ENCODE data around the gene CMTM8. TPM values are rescaled to one million over a fixed set of nuclear protein-coding genes. Genes with fewer than 3 reads are reported as not detected.

The CMTM8 gene
- total and polyA plus RNA-seq, 2 donors (not counting 1 experiment from before 2014, with no cell fraction given) = under 0.01 to 0.50 TPM

- Histone ChIP-seq H2AFZ (ENCODE audit: low read length) (no peak overlapping the region), H3K27me3 (ENCODE audit: control insufficient read depth, insufficient read depth, low read length) (no peaks in the 10 kb centered on the region)
Measured at GRCh38 chr3:32373276-32373675, 134.8 kb downstream of the CMTM8 start.

GRCh38 chr3:32373844-32374243, 135.4 kb downstream of the CMTM8 start:
- H2AFZ ChIP-seq (ENCODE audit: low read length) = no peak overlapping the region
- H3K27me3 ChIP-seq (ENCODE audit: control insufficient read depth, insufficient read depth, low read length) = no peaks in the 10 kb centered on the region
- no peak overlapping the region for H3K4me2 ChIP-seq (ENCODE audit: extremely low read depth, insufficient read depth, low read length)
- no peak overlapping the region for H3K4me3 ChIP-seq (replicated peaks in 1 of 4; ENCODE audit: control extremely low read depth in 1 of 4, insufficient read depth in 1 of 4, low read depth in 3 of 4, low read length in 4 of 4)
- no peak overlapping the region for H3K9ac ChIP-seq (ENCODE audit: insufficient read depth, low read length)
- no peak for DNase-seq (ENCODE audit: low read depth in 2 of 2)
- H3K27ac ChIP-seq (ENCODE audit: insufficient read depth, low read length) = no peak overlapping the region
- H4K20me1 ChIP-seq (ENCODE audit: control insufficient read depth, extremely low read depth, insufficient read depth, low read length) = no peaks in the 10 kb centered on the region
- H3K79me2 ChIP-seq (ENCODE audit: control insufficient read depth, insufficient read depth, low read length) = no peaks in the 10 kb centered on the region
- TF ChIP-seq EZH2 (IDR thresholded peaks at IDR 0.05; ENCODE audit: low read length, missing control alignments) (no peak), CTCF (conservative IDR thresholded peaks at IDR 0.05 in 1 of 2, IDR thresholded peaks at IDR 0.05 in 1 of 2; ENCODE audit: low read depth in 1 of 2, low read length in 2 of 2) (no peak)
- no peaks in the 10 kb centered on the region for H3K36me3 ChIP-seq (ENCODE audit: control insufficient read depth, insufficient read depth, low read length)
- H3K9me3 ChIP-seq (ENCODE audit: control insufficient read depth, insufficient read depth, low read depth, low read length) = no peaks in the 10 kb centered on the region
- H3K4me1 ChIP-seq (ENCODE audit: control insufficient read depth, extremely low read depth, insufficient read depth, low read length) = no peaks in the 10 kb centered on the region

More at GRCh38 chr3:32373276-32373675, 134.8 kb downstream of the CMTM8 start:
- Histone ChIP-seq H3K36me3 (ENCODE audit: control insufficient read depth, insufficient read depth, low read length) (no peaks in the 10 kb centered on the region), H3K27ac (ENCODE audit: insufficient read depth, low read length) (no peak overlapping the region), H4K20me1 (ENCODE audit: control insufficient read depth, extremely low read depth, insufficient read depth, low read length) (no peaks in the 10 kb centered on the region), H3K4me1 (ENCODE audit: control insufficient read depth, extremely low read depth, insufficient read depth, low read length) (no peaks in the 10 kb centered on the region), H3K4me2 (ENCODE audit: extremely low read depth, insufficient read depth, low read length) (no peak overlapping the region), H3K9me3 (ENCODE audit: control insufficient read depth, insufficient read depth, low read depth, low read length) (no peaks in the 10 kb centered on the region), H3K4me3 (replicated peaks in 1 of 4; ENCODE audit: control extremely low read depth in 1 of 4, insufficient read depth in 1 of 4, low read depth in 3 of 4, low read length in 4 of 4) (no peak overlapping the region), H3K9ac (ENCODE audit: insufficient read depth, low read length) (no peak overlapping the region), H3K79me2 (ENCODE audit: control insufficient read depth, insufficient read depth, low read length) (no peaks in the 10 kb centered on the region)
- no peak for TF ChIP-seq EZH2 (IDR thresholded peaks at IDR 0.05; ENCODE audit: low read length, missing control alignments)
- no peak for TF ChIP-seq CTCF (conservative IDR thresholded peaks at IDR 0.05 in 1 of 2, IDR thresholded peaks at IDR 0.05 in 1 of 2; ENCODE audit: low read depth in 1 of 2, low read length in 2 of 2)
- no peak for DNase-seq (ENCODE audit: low read depth in 2 of 2)

- peak; percentile 61 to 82 for DNase-seq (ENCODE audit: low read depth in 2 of 2)
- Histone ChIP-seq H3K36me3 (ENCODE audit: control insufficient read depth, insufficient read depth, low read length) (no peaks in the 10 kb centered on the region), H4K20me1 (ENCODE audit: control insufficient read depth, extremely low read depth, insufficient read depth, low read length) (no peaks in the 10 kb centered on the region), H3K27ac (ENCODE audit: insufficient read depth, low read length) (no peak overlapping the region), H2AFZ (ENCODE audit: low read length) (no peak overlapping the region), H3K79me2 (ENCODE audit: control insufficient read depth, insufficient read depth, low read length) (no peaks in the 10 kb centered on the region), H3K9me3 (ENCODE audit: control insufficient read depth, insufficient read depth, low read depth, low read length) (no peaks in the 10 kb centered on the region), H3K27me3 (ENCODE audit: control insufficient read depth, insufficient read depth, low read length) (no peaks in the 10 kb centered on the region), H3K9ac (ENCODE audit: insufficient read depth, low read length) (no peak overlapping the region), H3K4me3 (replicated peaks in 1 of 4; ENCODE audit: control extremely low read depth in 1 of 4, insufficient read depth in 1 of 4, low read depth in 3 of 4, low read length in 4 of 4) (no peak overlapping the region), H3K4me1 (ENCODE audit: control insufficient read depth, extremely low read depth, insufficient read depth, low read length) (no peaks in the 10 kb centered on the region), H3K4me2 (ENCODE audit: extremely low read depth, insufficient read depth, low read length) (no peak overlapping the region)
- TF ChIP-seq EZH2 (IDR thresholded peaks at IDR 0.05; ENCODE audit: low read length, missing control alignments) (no peak), CTCF (conservative IDR thresholded peaks at IDR 0.05 in 1 of 2, IDR thresholded peaks at IDR 0.05 in 1 of 2; ENCODE audit: low read depth in 1 of 2, low read length in 2 of 2) (peak; percentile 51 to 60)
Measured at GRCh38 chr3:32374788-32375595, 136.5 kb downstream of the CMTM8 start.

Data from fibroblast of lung (primary cell).